Measurements from ENCODE around the gene SHISA5.

DNA sequence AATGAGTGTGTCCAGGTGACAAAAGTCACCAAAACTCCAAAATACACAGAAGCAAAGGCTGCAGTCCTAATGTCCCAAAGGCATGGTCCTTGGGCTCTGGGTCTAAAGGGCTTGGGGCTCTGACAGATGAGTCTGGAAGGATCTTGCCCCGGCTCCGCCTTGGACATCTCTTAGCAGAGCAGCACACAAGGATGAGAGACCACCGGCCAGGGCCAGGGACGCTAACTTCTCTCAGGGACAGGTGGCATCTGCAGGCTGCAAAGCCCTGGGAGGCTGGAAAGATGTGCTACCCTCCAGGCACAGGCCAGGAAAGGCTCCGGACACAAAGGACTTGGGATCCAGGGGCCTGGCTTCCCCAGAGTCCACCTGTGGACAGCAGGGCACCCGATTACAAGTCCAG lies 14.1 kb upstream of the SHISA5 start:
- TF ChIP-seq L3MBTL2 (conservative IDR thresholded peaks at IDR 0.05) = no peak
- no peak for TF ChIP-seq ELF4 (IDR thresholded peaks at IDR 0.05)
